ENCODE data around the gene PLPP3.

- TF ChIP-seq CTCF (IDR thresholded peaks at IDR 0.05), result no peak
- TF ChIP-seq POLR2A (IDR thresholded peaks at IDR 0.05), result no peak
Measured at GRCh38 chr1:56564615-56565014, 14.7 kb downstream of the PLPP3 start.

Measured in uterus (tissue), 2 donors.